ENCODE results near the gene UBE2O. TPM values are rescaled to one million over a fixed set of nuclear protein-coding genes. Genes with fewer than 3 reads are reported as not detected.

UBE2O gene
- total and polyA plus RNA-seq, 7 experiments from 2014 or later, result 8.7 to 50.8 (median 39.2) TPM

DNA sequence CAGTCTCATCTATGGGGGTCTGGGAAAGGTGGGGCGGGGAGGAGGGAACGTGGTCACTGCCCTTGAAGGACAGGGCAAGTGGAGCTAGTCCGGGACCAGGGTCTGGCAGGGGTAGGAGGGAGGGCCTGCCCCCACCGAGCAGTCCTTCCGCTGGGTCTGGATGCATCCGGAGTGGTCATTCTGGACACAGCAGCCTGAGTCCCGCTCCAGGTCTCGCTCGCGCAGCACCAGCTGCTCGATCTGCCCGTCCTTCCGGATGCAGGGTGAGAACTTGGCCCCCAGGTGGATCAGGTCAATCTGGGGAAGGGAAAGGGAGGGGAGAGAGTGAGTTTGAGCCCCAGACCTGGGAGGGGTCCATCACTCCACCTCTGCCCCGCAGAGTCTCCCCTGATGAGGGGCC is 21.3 kb upstream of the UBE2O start:
- H3K27ac Mint-ChIP-seq, result no peak overlapping the region
- ChIA-PET CTCF (interaction anchor here (1.0 to 1.8 kb wide), 2 partner anchors 19 to 27 kb away, joined by 3 to 6 read pairs; partner anchors contain the start of gene RHBDF2), POLR2A (interaction anchor here (0.6 kb wide), 1 partner anchor 126 kb away, joined by 3 read pairs; no protein-coding TSS in a partner anchor)
- peaks cover 0 to 52% (median 3%) of the 10 kb centered on the region in 3 experiments for H3K36me3 ChIP-seq (ENCODE audit: control insufficient read depth in 2 of 3, insufficient read depth in 3 of 3, low read length in 3 of 3)
- H3K4me3 ChIP-seq (ENCODE audit: low read length), result no peak overlapping the region
- H3K27me3 Mint-ChIP-seq, result no peaks in the 10 kb centered on the region
- no peak overlapping the region for H3K27ac ChIP-seq (ENCODE audit: low read depth, low read length)
- H3K36me3 Mint-ChIP-seq, result peaks cover 0 to 16% (median 7%) of the 10 kb centered on the region in 5 donors
- H3K4me3 Mint-ChIP-seq, result no peak overlapping the region
- H3K4me1 Mint-ChIP-seq, result peaks cover 0 to 5% (median 0%) of the 10 kb centered on the region in 7 donors
- DNase-seq (no peak), ATAC-seq (no peak)
- intact Hi-C loops (cut with micrococcal nuclease), result no loop called here
- no peaks in the 10 kb centered on the region for H3K9me3 ChIP-seq (ENCODE audit: control insufficient read depth in 2 of 3, low read length in 3 of 3)
- H3K9me3 Mint-ChIP-seq, result no peaks in the 10 kb centered on the region
- no peaks in the 10 kb centered on the region for H3K27me3 ChIP-seq (ENCODE audit: control insufficient read depth in 2 of 2, insufficient read depth in 2 of 2, low read length in 2 of 2)
- H3K4me1 ChIP-seq (ENCODE audit: control insufficient read depth in 2 of 2, insufficient read depth in 2 of 2, low read length in 2 of 2), result no peaks in the 10 kb centered on the region

DNA sequence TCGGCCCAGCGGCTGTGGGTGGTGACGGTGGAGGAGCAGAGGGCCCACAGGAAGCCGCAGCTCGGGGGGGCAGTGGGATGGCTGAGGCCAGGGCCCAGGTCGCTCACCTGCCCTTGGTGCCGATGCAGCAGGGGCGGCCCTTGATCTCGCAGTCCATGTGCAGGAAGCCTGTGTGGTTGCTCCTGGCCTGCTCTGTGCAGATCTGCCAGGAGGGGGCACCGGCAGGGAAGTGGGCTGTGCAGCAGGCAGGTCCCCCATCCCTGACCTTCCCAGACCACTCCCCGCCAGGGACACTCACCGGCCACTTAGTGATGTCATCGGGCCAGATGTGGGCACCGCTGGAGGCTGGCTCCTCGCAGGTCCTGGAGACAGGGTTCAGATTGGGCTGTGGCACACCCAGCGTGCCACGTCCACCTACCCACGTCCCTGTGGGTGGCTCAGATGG is 20.6 kb upstream of the UBE2O start:
- H3K27ac ChIP-seq (ENCODE audit: low read depth, low read length), result no peak overlapping the region
- H3K4me1 Mint-ChIP-seq, result peaks cover 0 to 5% (median 0%) of the 10 kb centered on the region in 7 donors
- H3K27me3 Mint-ChIP-seq, result no peaks in the 10 kb centered on the region
- H3K4me3 Mint-ChIP-seq, result no peak overlapping the region
- CTCF ChIA-PET, result no interaction called here
- intact Hi-C loops (cut with micrococcal nuclease), result no loop called here
- no peaks in the 10 kb centered on the region for H3K9me3 ChIP-seq (ENCODE audit: control insufficient read depth in 2 of 3, low read length in 3 of 3)
- H3K4me3 ChIP-seq (ENCODE audit: low read length), result no peak overlapping the region
- H3K36me3 ChIP-seq (ENCODE audit: control insufficient read depth in 2 of 3, insufficient read depth in 3 of 3, low read length in 3 of 3), result peaks cover 0 to 50% (median 3%) of the 10 kb centered on the region in 3 experiments
- POLR2A ChIA-PET, result interaction anchor here (0.6 kb wide), 1 partner anchor 125 kb away, joined by 3 read pairs; no protein-coding TSS in a partner anchor
- H3K4me1 ChIP-seq (ENCODE audit: control insufficient read depth in 2 of 2, insufficient read depth in 2 of 2, low read length in 2 of 2), result no peaks in the 10 kb centered on the region
- DNase-seq (no peak), ATAC-seq (no peak)
- no peaks in the 10 kb centered on the region for H3K9me3 Mint-ChIP-seq
- no peaks in the 10 kb centered on the region for H3K27me3 ChIP-seq (ENCODE audit: control insufficient read depth in 2 of 2, insufficient read depth in 2 of 2, low read length in 2 of 2)
- H3K36me3 Mint-ChIP-seq, result peaks cover 0 to 16% (median 7%) of the 10 kb centered on the region in 5 donors
- no peak overlapping the region for H3K27ac Mint-ChIP-seq

DNA sequence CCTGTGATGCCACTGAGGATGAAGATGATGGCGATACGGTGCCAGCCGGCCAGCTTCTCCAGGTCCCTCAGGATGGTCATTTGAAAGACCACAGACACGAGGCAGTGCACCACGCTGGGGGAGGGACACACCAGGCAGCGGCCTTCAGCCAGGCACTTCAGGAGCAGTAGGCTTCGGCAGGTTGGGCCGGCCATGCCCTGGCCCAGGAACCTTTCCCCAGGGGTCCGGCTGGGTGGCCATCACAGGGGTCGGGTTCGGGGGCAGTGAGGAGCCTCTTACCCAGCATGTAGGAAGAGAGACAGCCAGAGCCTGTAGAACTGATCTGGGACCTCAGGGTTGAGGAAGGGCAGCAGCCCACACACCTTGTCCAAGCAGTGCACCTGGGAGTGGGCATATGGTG is 19.8 kb upstream of the UBE2O start:
- DNase-seq, result no peak
- ATAC-seq, result no peak
- no peaks in the 10 kb centered on the region for H3K9me3 ChIP-seq (ENCODE audit: control insufficient read depth in 2 of 3, low read length in 3 of 3)
- H3K27ac Mint-ChIP-seq, result no peak overlapping the region
- no peak overlapping the region for H3K4me3 ChIP-seq (ENCODE audit: low read length)
- peaks cover 0 to 11% (median 5%) of the 10 kb centered on the region in 5 donors for H3K36me3 Mint-ChIP-seq
- H3K27ac ChIP-seq (ENCODE audit: low read depth, low read length), result no peak overlapping the region
- CTCF ChIA-PET, result no interaction called here
- no peaks in the 10 kb centered on the region for H3K4me1 ChIP-seq (ENCODE audit: control insufficient read depth in 2 of 2, insufficient read depth in 2 of 2, low read length in 2 of 2)
- no peak overlapping the region for H3K4me3 Mint-ChIP-seq
- no peaks in the 10 kb centered on the region for H3K9me3 Mint-ChIP-seq
- POLR2A ChIA-PET, result no interaction called here
- no peaks in the 10 kb centered on the region for H3K27me3 Mint-ChIP-seq
- no peaks in the 10 kb centered on the region for H3K27me3 ChIP-seq (ENCODE audit: control insufficient read depth in 2 of 2, insufficient read depth in 2 of 2, low read length in 2 of 2)
- peaks cover 0 to 3% (median 0%) of the 10 kb centered on the region in 7 donors for H3K4me1 Mint-ChIP-seq
- H3K36me3 ChIP-seq (ENCODE audit: control insufficient read depth in 2 of 3, insufficient read depth in 3 of 3, low read length in 3 of 3), result peaks cover 0 to 41% (median 3%) of the 10 kb centered on the region in 3 experiments
- intact Hi-C loops (cut with micrococcal nuclease), result no loop called here

DNA sequence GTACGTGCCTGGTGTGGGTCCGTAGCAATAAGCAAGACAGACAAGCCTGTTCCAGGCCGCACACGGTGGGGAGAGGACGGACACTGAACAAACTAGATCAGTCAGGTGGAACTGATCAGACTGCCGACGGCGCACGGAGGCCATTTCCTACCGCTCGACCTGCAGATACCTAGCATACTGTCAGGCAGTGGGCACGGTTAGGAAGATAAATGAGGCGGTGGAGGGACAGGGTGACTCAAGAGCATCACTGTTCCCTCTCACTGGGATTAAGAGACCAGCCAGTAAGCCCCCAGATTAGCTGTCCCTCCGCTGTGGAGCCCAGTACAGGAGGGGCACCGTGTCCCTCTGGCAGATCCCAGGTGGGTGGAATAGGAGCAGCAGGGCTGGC is 19.3 kb upstream of the UBE2O start:
- no peak overlapping the region for H3K27ac Mint-ChIP-seq
- H3K4me1 Mint-ChIP-seq, result peaks cover 0 to 3% (median 0%) of the 10 kb centered on the region in 7 donors
- POLR2A ChIA-PET, result no interaction called here

DNA sequence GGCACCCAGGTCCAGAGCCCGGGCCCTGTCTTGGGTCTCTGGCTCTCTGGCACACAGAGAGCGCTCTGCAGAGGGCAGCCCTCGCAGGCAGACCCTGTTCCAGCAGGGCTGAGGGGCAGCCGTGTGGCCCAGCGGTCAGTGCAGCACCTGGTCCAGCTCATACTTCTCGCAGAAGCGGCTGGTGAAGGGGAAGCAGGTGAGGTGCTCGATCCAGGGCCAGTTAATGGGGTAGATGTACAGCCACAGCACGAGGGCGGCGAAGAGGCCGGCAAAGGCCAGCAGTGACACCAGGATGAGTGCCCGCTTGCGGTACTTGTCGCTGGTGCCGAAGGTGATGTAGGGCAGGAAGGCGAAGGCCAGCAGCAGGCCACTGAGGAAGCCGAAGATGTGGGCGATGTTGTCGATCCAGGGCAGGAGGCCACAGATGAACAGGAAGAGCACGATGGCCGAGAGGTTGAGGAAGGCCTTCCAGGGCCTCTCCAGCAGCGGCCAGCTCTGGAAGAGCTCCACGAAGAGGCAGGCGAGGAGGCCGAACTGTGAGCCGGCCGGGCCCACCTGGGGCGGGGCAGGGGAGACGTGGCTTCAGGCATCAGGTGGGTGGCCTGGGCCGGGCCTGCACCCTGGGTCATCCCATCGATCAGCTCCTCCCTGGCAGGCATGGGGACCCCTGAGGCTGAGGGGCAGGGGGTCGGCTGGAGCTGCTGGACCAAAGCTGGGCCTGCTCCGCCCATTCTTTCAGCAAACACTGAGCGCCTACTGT is 18.7 kb upstream of the UBE2O start:
- Mint-ChIP-seq H3K4me1 (peaks cover 0 to 3% (median 0%) of the 10 kb centered on the region in 7 donors), H3K27me3 (no peaks in the 10 kb centered on the region), H3K4me3 (no peak overlapping the region), H3K27ac (peak overlapping the region in 2 of 9 donors; percentile 45 to 56), H3K9me3 (no peaks in the 10 kb centered on the region), H3K36me3 (peaks cover 0 to 11% (median 5%) of the 10 kb centered on the region in 5 donors)
- Histone ChIP-seq H3K36me3 (ENCODE audit: control insufficient read depth in 2 of 3, insufficient read depth in 3 of 3, low read length in 3 of 3) (peaks cover 0 to 38% (median 3%) of the 10 kb centered on the region in 3 experiments), H3K4me3 (ENCODE audit: low read length) (no peak overlapping the region), H3K27me3 (ENCODE audit: control insufficient read depth in 2 of 2, insufficient read depth in 2 of 2, low read length in 2 of 2) (no peaks in the 10 kb centered on the region), H3K9me3 (ENCODE audit: control insufficient read depth in 2 of 3, low read length in 3 of 3) (no peaks in the 10 kb centered on the region), H3K27ac (ENCODE audit: low read depth, low read length) (no peak overlapping the region), H3K4me1 (ENCODE audit: control insufficient read depth in 2 of 2, insufficient read depth in 2 of 2, low read length in 2 of 2) (no peaks in the 10 kb centered on the region)
- DNase-seq, result no peak
- POLR2A ChIA-PET, result no interaction called here
- CTCF ChIA-PET, result no interaction called here
- intact Hi-C loops (cut with micrococcal nuclease), result no loop called here
- ATAC-seq, result no peak

More for the DNA sequence above, 19.3 kb upstream of the UBE2O start:
- CTCF ChIA-PET, result no interaction called here
- Histone ChIP-seq H3K4me3 (ENCODE audit: low read length) (no peak overlapping the region), H3K9me3 (ENCODE audit: control insufficient read depth in 2 of 3, low read length in 3 of 3) (no peaks in the 10 kb centered on the region), H3K36me3 (ENCODE audit: control insufficient read depth in 2 of 3, insufficient read depth in 3 of 3, low read length in 3 of 3) (peaks cover 0 to 40% (median 3%) of the 10 kb centered on the region in 3 experiments), H3K27ac (ENCODE audit: low read depth, low read length) (no peak overlapping the region), H3K4me1 (ENCODE audit: control insufficient read depth in 2 of 2, insufficient read depth in 2 of 2, low read length in 2 of 2) (no peaks in the 10 kb centered on the region), H3K27me3 (ENCODE audit: control insufficient read depth in 2 of 2, insufficient read depth in 2 of 2, low read length in 2 of 2) (no peaks in the 10 kb centered on the region)
- Mint-ChIP-seq H3K4me3 (no peak overlapping the region), H3K36me3 (peaks cover 0 to 11% (median 5%) of the 10 kb centered on the region in 5 donors), H3K27me3 (no peaks in the 10 kb centered on the region), H3K9me3 (no peaks in the 10 kb centered on the region)
- no peak for ATAC-seq
- DNase-seq, result no peak
- intact Hi-C loops (cut with micrococcal nuclease), result no loop called here

DNA sequence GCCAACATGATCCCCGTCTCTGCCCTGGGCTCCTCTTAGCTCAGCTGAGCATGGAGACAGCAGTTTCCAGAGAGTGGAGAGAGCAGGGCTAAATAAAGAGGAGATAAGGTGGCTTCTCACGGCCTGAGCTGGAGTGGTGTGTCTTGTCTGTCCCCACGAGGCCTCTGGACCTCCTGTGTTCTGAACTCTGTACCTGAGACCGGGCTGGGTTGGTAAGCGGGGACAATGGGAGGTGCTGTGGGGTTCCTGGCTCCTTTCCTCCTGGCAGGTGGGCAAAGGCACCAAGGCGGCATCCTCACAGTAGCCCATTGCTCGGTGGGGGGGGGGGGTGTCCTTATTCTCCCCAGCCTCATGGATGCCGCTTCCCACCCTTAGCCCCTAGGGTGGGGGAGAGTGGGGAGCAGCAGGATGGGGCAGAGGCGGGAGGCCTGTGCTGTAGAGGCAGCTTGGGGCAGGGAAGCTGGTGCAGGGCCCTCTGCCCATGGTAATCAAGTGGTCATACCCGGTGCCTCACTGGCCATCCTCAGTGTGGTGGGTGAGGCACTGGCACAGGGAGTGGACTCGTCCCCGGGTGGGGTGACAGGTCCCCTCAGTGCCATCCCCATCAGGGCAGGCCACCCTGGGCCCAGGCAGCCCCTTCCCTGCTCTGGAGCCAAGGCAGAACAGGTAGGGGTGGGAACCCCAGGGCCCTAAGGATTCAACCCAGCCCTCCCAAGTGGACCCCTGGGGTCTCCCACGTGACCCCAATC is 17.2 kb upstream of the UBE2O start:
- peaks cover 0 to 37% (median 3%) of the 10 kb centered on the region in 3 experiments for H3K36me3 ChIP-seq (ENCODE audit: control insufficient read depth in 2 of 3, insufficient read depth in 3 of 3, low read length in 3 of 3)
- Mint-ChIP-seq H3K27me3 (peaks cover 0 to 2% (median 0%) of the 10 kb centered on the region in 5 donors), H3K4me3 (no peak overlapping the region), H3K9me3 (no peaks in the 10 kb centered on the region), H3K4me1 (peaks cover 0 to 9% (median 4%) of the 10 kb centered on the region in 7 donors), H3K27ac (no peak overlapping the region), H3K36me3 (peaks cover 0 to 11% (median under 1%) of the 10 kb centered on the region in 5 donors)
- no peak overlapping the region for H3K27ac ChIP-seq (ENCODE audit: low read depth, low read length)
- H3K4me3 ChIP-seq (ENCODE audit: low read length), result no peak overlapping the region
- H3K4me1 ChIP-seq (ENCODE audit: control insufficient read depth in 2 of 2, insufficient read depth in 2 of 2, low read length in 2 of 2), result no peaks in the 10 kb centered on the region
- intact Hi-C loops (cut with micrococcal nuclease), result loop anchor here in 1 of 2 donors (5.0 kb wide), 1 partner anchor 597 kb away; no protein-coding TSS in a partner anchor
- ChIA-PET CTCF (interaction anchor here (0.8 kb wide), 1 partner anchor 34 kb away, joined by 3 read pairs; no protein-coding TSS in a partner anchor), POLR2A (no interaction called here)
- no peaks in the 10 kb centered on the region for H3K27me3 ChIP-seq (ENCODE audit: control insufficient read depth in 2 of 2, insufficient read depth in 2 of 2, low read length in 2 of 2)
- DNase-seq (no peak), ATAC-seq (no peak)
- no peaks in the 10 kb centered on the region for H3K9me3 ChIP-seq (ENCODE audit: control insufficient read depth in 2 of 3, low read length in 3 of 3)

All from naive thymus-derived CD4-positive, alpha-beta T cell (primary cell).